Peyer's patch (tissue), 4 donors: ENCODE measurements around the gene PTGR2. TPM values are rescaled to one million over a fixed set of nuclear protein-coding genes. Genes with fewer than 3 reads are reported as not detected.

ENCODE experiments used
- DNase-seq, 3 donors: peaks; one replicate each; pipeline ENCODE4 v3.0.0-alpha.2; 2017 to 2019
- H3K27ac ChIP-seq, 4 donors: fragments of 200-600 bp; sonication (generic); one replicate each; pipeline ENCODE4 v1.5.1; 2016 to 2019
- H3K27me3 ChIP-seq, 2 donors: fragments of 200-600 bp; sonication (generic); one replicate each; pipeline ENCODE4 v1.5.1; 2019
- H3K36me3 ChIP-seq, 3 donors: fragments of 200-600 bp; sonication (generic); one replicate each; pipeline ENCODE4 v1.5.1; 2016 to 2019
- H3K4me1 ChIP-seq, 4 donors: fragments of 200-600 bp; sonication (generic); one replicate each; pipeline ENCODE4 v1.5.1; 2016 to 2019
- H3K4me3 ChIP-seq, 4 donors: fragments of 200-600 bp; sonication (generic); 1 replicate in 3 of 4; 2 replicates in 1 of 4; pipeline ENCODE4 v1.5.1; 2016 to 2019; ENCODE audit warnings: mild to moderate bottlenecking in 1 of 4
- H3K9me3 ChIP-seq, 4 donors: fragments of 200-600 bp; sonication (generic); one replicate each; pipeline ENCODE4 v1.5.1; 2016 to 2019; ENCODE audit warnings: mild to moderate bottlenecking in 1 of 4
- CTCF ChIP-seq, 6 experiments: fragments of 450-650 bp in 4 of 6; fragments of 200-600 bp in 2 of 6; sonication (generic) in 1 of 6; IDR thresholded peaks; one replicate each; pipeline ENCODE4 v1.5.1; 2017 to 2019; ENCODE audit warnings: antibody characterized with exemption in 6 of 6, mild to moderate bottlenecking in 3 of 6, moderate library complexity in 1 of 6
- POLR2A ChIP-seq, 2 donors: fragments of 450-650 bp; IDR thresholded peaks; one replicate each; pipeline ENCODE4 v1.5.1; 2017; ENCODE audit warnings: antibody characterized with exemption in 2 of 2, mild to moderate bottlenecking in 2 of 2, moderate library complexity in 2 of 2
- total RNA-seq, 4 donors: library from RNA; depleted of rRNA; stranded (reverse); fragments of >200 nt; gene quantifications; one replicate each; pipeline ENCODE4 v1.1.0, GENCODE V29; 2016

The PTGR2 gene
- total RNA-seq, 4 donors from 2014 or later, result 11.1 to 19.0 (median 12.9) TPM

- TF ChIP-seq CTCF (IDR thresholded peaks at IDR 0.05), result no peak
- no peak for TF ChIP-seq POLR2A (IDR thresholded peaks at IDR 0.05)
- peaks cover 0 to 11% (median 0%) of the 10 kb centered on the region in 4 donors for H3K4me1 ChIP-seq
- H3K27ac ChIP-seq, result no peak overlapping the region
- no peak for DNase-seq
- no peak overlapping the region for H3K4me3 ChIP-seq
- H3K27me3 ChIP-seq, result no peaks in the 10 kb centered on the region
- H3K36me3 ChIP-seq, result no peaks in the 10 kb centered on the region
- no peaks in the 10 kb centered on the region for H3K9me3 ChIP-seq
These were observed 41.0 kb upstream of the PTGR2 start for GRCh38 chr14:73810478-73811163.

GRCh38 chr14:73811164-73811503 lies 40.5 kb upstream of the PTGR2 start:
- Histone ChIP-seq H3K27me3 (no peaks in the 10 kb centered on the region), H3K4me3 (no peak overlapping the region), H3K36me3 (no peaks in the 10 kb centered on the region), H3K4me1 (peaks cover 0 to 11% (median 0%) of the 10 kb centered on the region in 4 donors), H3K9me3 (no peaks in the 10 kb centered on the region), H3K27ac (no peak overlapping the region)
- no peak for DNase-seq
- TF ChIP-seq CTCF (IDR thresholded peaks at IDR 0.05) (no peak), POLR2A (IDR thresholded peaks at IDR 0.05) (no peak)

- H3K4me3 ChIP-seq, result no peak overlapping the region
- H3K27ac ChIP-seq, result no peak overlapping the region
- DNase-seq, result peak in 1 of 3 donors; percentile 2
- no peaks in the 10 kb centered on the region for H3K4me1 ChIP-seq
- no peaks in the 10 kb centered on the region for H3K36me3 ChIP-seq
- no peaks in the 10 kb centered on the region for H3K9me3 ChIP-seq
- no peak for TF ChIP-seq CTCF (IDR thresholded peaks at IDR 0.05)
- no peak for TF ChIP-seq POLR2A (IDR thresholded peaks at IDR 0.05)
- H3K27me3 ChIP-seq, result no peaks in the 10 kb centered on the region
These were observed 37.5 kb upstream of the PTGR2 start for GRCh38 chr14:73814153-73814552.

GRCh38 chr14:73815849-73816248 lies 35.8 kb upstream of the PTGR2 start:
- Histone ChIP-seq H3K4me3 (no peak overlapping the region), H3K36me3 (no peaks in the 10 kb centered on the region), H3K27ac (no peak overlapping the region), H3K4me1 (no peaks in the 10 kb centered on the region), H3K27me3 (no peaks in the 10 kb centered on the region), H3K9me3 (no peaks in the 10 kb centered on the region)
- DNase-seq, result peak in 1 of 3 donors; percentile 2
- TF ChIP-seq POLR2A (IDR thresholded peaks at IDR 0.05) (no peak), CTCF (IDR thresholded peaks at IDR 0.05) (no peak)

- TF ChIP-seq CTCF (IDR thresholded peaks at IDR 0.05) (no peak), POLR2A (IDR thresholded peaks at IDR 0.05) (no peak)
- H3K27me3 ChIP-seq, result no peaks in the 10 kb centered on the region
- DNase-seq, result peak in 1 of 3 donors; percentile 21
- peak overlapping the region in 1 of 4 donors; percentile 17 for H3K27ac ChIP-seq
- no peak overlapping the region for H3K4me3 ChIP-seq
- no peaks in the 10 kb centered on the region for H3K4me1 ChIP-seq
- no peaks in the 10 kb centered on the region for H3K36me3 ChIP-seq
- H3K9me3 ChIP-seq, result no peaks in the 10 kb centered on the region
These were observed 35.2 kb upstream of the PTGR2 start for GRCh38 chr14:73816393-73816816.
